NCI-H2107 (cell line): ENCODE data around the gene DNAH12.
"Not testable (repeated sequence)": the region's sequence is repeated elsewhere in the genome, so short reads cannot be mapped to it uniquely, and the experiment has no call there.

ENCODE experiments used
- DNase-seq: peaks from one replicate; lab custom pipeline; 2025; lab: John Stamatoyannopoulos, UW

The DNAH12 gene

GRCh38 chr3:57411715-57412114 is 132.4 kb downstream of the DNAH12 start:
- no peak for DNase-seq

DNA sequence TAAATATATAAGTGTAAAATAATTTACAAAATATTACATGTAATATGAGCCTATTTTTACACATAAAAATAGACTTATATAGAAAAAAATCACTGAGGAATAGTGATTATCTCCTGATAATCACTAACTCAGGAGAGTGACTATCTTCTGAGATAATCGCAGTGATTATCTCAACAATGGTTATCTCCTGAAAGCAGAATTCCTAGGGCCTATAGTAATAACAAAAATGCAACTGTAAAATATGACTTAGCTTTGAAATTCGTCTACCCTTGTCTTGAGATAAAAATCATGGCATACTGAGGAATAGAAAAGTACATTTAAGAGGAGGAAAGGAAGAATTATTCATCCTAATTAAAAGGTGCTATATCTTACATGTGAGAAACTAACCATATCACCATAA is 134.7 kb downstream of the DNAH12 start:
- no peak for DNase-seq

DNA sequence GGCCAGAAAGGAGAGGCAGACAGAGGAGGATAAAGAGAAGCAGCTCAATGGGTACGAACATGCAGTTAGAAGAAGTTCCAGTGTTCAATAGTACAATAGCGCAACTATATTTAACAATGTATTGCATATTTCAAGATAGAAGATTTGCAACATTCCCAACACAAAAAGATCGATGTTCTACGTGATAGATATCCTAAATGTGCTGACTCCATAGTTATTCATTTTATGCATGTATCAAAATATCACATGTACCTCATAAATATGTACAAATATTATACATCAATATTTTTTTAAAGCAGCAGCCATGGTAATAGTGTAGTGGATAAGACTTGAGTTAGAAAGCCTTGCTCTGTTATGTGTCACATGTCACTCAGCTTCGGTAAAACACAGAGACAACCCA is 141.5 kb downstream of the DNAH12 start:
- no peak for DNase-seq

DNA sequence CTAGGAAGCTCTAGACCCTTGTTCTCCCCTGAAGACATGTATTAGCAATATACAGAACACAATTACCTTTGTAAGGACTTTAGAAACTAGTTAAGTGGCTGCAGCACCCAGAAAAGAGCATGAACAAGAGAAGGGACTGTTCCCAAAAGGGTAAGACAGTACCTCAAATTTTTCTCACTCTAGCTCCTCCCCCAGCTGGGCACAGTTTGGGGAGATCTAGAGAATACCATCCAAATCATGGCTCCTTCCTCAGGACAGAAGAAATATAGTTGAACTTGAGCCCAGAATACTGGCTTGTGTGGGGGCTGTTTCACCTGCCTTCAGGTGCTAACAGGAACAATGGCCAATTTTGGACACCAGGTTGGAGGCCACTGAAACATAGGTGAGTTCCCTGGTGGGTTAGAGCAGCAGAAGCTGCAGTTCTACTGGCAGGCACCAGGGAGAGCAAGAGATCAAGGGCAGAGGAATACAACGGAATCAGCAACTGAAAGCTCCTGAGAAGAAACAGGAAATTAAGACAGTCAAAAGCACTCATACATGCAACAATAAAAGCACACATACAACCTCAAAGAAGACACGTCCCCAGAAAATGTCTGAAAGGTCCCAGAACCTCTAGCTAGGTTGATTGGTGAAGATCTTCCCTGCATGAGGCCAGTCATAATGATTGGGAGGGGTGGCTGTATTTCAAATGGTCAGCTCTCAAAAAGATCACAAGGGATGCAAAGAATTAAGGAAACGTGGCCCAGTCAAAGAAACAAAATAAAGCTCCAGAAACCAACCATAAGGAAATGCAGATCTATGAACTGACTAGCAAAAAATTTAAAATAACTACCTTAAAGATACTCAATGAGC is 146.7 kb downstream of the DNAH12 start:
- no peak for DNase-seq

DNA sequence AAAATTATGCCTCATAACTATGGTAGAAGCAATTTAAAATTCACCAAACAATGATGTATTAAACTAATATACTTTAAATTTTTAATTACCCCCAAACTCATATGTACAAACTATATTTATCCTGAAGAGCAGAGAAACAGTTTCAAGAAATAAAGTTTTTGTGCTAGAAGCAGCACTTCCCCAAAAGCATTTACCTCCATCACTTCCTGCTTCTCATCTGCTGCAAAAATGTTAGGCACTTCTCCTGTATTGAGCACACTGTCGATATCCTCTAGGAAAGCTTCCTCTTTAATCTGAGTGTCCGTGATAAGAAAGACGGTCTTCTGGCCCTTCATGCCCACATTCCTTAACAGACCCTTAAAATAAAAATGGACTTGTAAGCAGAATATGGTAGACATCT is 150.2 kb downstream of the DNAH12 start:
- no peak for DNase-seq

DNA sequence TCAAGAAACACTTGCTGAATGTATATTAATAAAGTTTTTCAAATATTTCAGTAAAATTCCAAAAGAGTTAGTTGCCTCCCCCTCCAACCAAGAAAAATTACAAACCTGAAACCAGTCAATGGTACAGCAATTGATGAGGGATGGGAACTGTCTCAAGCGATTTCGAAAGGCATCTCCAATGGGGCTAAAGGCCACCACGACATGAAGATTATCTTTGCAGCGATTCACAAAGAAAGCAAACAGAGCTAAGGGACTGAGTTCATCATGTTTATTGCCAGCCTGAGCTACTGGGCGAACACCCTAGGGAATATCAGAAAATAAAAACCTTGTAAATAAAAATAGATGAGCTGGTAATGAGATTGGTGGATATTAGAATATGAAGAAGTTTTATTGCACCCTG is 152.4 kb downstream of the DNAH12 start:
- DNase-seq = no peak

- no peak for DNase-seq
These were observed 154.9 kb downstream of the DNAH12 start for GRCh38 chr3:57389271-57389670.

DNA sequence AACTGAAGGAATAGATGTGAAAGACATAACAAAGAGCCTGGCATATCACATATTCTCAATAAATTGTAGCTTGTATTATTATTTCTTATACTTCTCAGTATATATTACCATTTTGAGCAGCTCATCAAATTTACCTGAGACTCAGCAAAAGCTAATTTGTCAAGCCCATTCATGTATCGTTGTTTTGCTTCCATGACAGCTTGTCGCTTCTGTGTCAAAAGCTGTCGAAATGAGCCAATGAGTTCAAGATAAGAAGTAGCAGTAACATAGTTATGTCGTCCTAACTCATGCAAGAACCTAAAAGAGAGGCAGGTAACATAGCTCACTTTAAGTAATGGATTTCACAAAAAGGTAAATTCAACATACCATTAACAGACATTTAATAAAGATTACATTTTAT is 157.8 kb downstream of the DNAH12 start:
- DNase-seq = no peak

- DNase-seq = no peak
These were observed 158.6 kb downstream of the DNAH12 start for GRCh38 chr3:57385498-57385897.

GRCh38 chr3:57383838-57384237 is 160.3 kb downstream of the DNAH12 start:
- no peak for DNase-seq

DNA sequence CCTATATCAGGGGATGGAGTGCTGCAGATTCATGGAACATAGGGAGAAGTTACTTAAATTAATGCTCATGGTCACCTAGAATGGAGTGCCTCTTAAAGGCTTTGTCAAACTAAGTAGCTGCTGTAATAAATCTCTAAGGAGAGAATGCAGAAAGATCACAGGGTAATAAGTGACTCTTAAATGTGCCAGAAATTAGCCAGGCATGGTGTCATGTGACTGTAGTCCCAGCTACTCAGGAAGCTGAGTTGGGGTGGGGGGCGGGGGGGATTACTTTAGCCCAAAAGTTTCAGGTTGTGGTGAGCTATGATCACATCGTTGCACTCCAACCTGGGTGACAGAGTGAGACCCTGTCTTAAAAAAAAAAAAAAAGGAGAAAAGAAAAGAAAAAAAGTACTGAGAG is 160.7 kb downstream of the DNAH12 start:
- DNase-seq = no peak

GRCh38 chr3:57382933-57383332 is 161.2 kb downstream of the DNAH12 start:
- DNase-seq = no peak

- no peak for DNase-seq
These were observed 173.8 kb downstream of the DNAH12 start for GRCh38 chr3:57370341-57370740.

- not testable (repeated sequence) for DNase-seq
These were observed 179.1 kb downstream of the DNAH12 start for GRCh38 chr3:57365089-57365488.

DNA sequence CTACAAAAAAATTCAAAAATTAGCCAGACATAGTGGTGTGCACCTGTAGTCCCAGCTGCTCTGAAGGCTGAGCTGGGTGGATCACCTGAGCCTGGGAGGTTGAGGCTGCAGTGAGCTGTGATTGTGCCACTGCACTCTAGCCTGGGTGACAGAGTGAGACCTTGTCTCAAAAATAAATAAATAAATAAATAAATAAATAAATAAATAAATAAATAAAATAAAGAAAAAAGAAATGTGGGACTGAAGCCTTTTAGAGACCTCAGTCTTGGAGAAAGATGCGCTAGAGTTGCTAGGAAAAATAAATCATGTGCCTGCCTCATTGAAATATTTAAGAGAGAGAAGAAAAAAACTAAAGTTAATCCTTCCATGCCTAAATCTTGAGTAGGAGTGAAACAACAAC is 187.9 kb downstream of the DNAH12 start:
- DNase-seq = not testable (repeated sequence)

- no peak for DNase-seq
These were observed 189.4 kb downstream of the DNAH12 start for GRCh38 chr3:57354768-57355167.

DNA sequence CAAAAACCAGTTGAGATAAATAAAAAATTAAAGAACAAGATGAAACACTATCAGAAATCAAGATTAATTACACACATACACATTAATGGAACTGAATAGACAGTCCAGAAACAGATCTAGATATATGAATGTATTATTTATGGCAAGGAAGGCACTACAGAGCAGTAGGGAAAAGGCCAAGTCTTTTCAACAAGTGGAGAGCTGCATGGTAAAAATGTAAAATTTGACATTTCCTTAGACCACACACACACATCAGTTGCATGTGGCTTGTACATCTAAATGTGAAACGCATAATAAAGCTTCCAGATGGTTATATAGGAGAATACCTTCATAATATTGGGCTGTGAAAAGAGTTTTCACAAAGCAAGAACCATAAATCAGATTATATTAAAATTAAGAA is 193.9 kb downstream of the DNAH12 start:
- no peak for DNase-seq

- DNase-seq = not testable (repeated sequence)
These were observed 205.0 kb downstream of the DNAH12 start for GRCh38 chr3:57339071-57339642.

GRCh38 chr3:57338272-57339070 is 205.7 kb downstream of the DNAH12 start:
- DNase-seq = not testable (repeated sequence)

DNA sequence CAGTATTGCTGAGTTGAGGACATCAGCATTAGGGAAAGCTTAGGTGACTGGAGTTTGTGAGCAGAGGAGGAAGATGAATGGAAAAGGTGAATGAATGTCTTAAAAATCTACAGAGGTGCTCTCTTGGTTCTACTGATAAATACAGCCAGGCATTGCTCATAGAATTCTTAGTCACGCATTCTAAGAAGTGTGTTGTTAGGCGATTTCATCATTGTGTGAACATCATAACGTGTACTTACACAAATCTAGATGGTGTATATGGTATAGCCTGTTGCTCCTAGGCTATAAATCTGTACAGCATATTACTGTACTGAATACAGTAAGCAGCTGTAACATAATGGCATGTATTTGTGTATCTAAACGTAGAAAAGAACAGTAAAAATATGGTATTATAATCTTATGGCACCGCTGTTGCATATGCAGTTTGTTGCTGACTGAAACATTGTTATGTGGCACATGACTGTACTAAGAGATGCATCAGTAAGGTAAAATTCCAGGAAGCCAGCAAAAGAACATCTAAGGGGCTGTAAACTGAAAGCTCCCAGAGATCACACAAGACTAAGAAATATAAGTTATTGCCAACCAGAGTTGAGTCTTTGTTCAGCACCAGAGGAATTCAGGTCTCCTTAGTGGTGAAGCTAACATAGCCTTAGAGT is 208.7 kb downstream of the DNAH12 start:
- no peak for DNase-seq

DNA sequence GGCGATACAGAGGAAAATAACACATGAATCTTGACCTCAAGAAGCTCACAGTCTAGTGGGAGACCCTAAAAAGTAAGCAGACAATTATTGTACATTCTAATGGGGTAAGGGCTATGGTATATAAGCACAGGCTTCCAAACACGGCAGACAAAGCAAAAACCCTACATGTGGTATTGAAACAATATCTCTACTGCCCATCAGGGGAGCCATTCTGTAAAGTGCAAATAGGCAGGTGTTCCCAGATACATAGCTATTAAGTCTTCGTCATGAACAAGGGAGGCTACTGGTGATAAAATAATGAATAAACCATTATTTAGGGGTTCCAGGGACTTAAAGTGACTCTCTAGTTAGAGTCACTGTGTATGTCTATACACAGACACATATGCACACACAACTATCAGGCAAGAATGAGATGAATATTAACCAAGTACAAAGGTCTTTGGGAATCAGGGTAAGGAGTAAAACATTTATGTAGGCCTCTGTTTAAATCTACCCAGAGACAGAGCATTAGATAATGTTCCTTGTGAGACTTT is 213.0 kb downstream of the DNAH12 start:
- DNase-seq = no peak

DNA sequence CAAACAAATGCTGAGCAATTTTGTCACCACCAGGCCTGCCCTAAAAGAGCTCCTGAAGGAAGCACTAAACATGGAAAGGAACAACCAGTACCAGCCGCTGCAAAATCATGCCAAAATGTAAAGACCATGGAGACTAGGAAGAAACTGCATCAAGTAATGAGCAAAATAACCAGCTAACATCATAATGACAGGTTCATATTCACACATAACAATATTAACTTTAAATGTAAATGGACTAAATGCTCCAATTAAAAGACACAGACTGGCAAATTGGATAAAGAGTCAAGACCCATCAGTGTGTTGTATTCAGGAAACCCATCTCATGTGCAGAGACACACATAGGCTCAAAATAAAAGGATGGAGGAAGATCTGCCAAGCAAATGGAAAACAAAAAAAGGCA is 217.6 kb downstream of the DNAH12 start:
- DNase-seq = not testable (repeated sequence)
